SK-N-SH (cell line): ENCODE results near the gene CGB7. TPM values are rescaled to one million over a fixed set of nuclear protein-coding genes. Genes with fewer than 3 reads are reported as not detected.

Source experiments
- CTCF ChIA-PET: fragments of 300-600, 350-600 bp; formaldehyde crosslinking; extraction: SDS; loops from one replicate; lab custom pipeline; 2021; lab: Yijun Ruan, JAX
- POLR2A ChIA-PET: fragments of 350-600 bp; sonication (Branson Sonifier 250); formaldehyde crosslinking; extraction: SDS; loops from one replicate; lab custom pipeline; 2020; ENCODE audit warnings: antibody characterized with exemption, inconsistent platforms; lab: Yijun Ruan, JAX
- DNase-seq: peaks from one replicate; pipeline ENCODE4 v3.0.0; 2012
- H2AFZ ChIP-seq: fragments of 200-600 bp; sonication (generic); 2 replicates; pipeline ENCODE4 v1.8.1; 2016; ENCODE audit warnings: antibody characterized with exemption, mild to moderate bottlenecking, low read depth
- H3F3A ChIP-seq: fragments of 200-600 bp; sonication (generic); replicated peaks from 2 replicates; pipeline ENCODE3; 2016; ENCODE audit warnings: antibody characterized with exemption, mild to moderate bottlenecking; ENCODE audit not compliant: insufficient read depth
- H3K27ac ChIP-seq, 2 experiments: fragments of 200-500 bp in 1 of 2; fragments of 200-600 bp in 1 of 2; sonication (Bioruptor generic) in 1 of 2; sonication (generic), shearing (Covaris generic) in 1 of 2; 2 replicates each; pipeline versions ENCODE4 v1.5.1 to v1.6.1; 2014 to 2016; ENCODE audit warnings: low read depth in 2 of 2, inconsistent platforms in 1 of 2, low read length in 1 of 2, mild to moderate bottlenecking in 1 of 2, mixed read lengths in 1 of 2
- H3K27me3 ChIP-seq: fragments of 200-600 bp; sonication (generic), shearing (Covaris generic); 2 replicates; pipeline ENCODE4 v1.6.1; 2016; ENCODE audit warnings: mixed run types; ENCODE audit not compliant: insufficient read depth
- H3K36me3 ChIP-seq, 2 experiments: fragments of 200-500 bp in 1 of 2; fragments of 200-600 bp in 1 of 2; sonication (Bioruptor generic) in 1 of 2; sonication (generic) in 1 of 2; replicated peaks in 1 of 2; 2 replicates each; pipeline versions ENCODE3 to v1.5.1; 2014 to 2016; ENCODE audit warnings: low read length in 1 of 2, mild to moderate bottlenecking in 1 of 2; ENCODE audit not compliant: insufficient read depth in 2 of 2, control insufficient read depth in 1 of 2
- H3K4me1 ChIP-seq, 2 experiments: fragments of 200-500 bp in 1 of 2; fragments of 200-600 bp in 1 of 2; sonication (Bioruptor generic) in 1 of 2; sonication (generic), shearing (Covaris generic) in 1 of 2; 2 replicates each; pipeline versions ENCODE4 v1.5.1 to v1.6.1; 2014 to 2016; ENCODE audit warnings: low read depth in 1 of 2, low read length in 1 of 2, mixed run types in 1 of 2; ENCODE audit not compliant: insufficient read depth in 2 of 2, control insufficient read depth in 1 of 2
- H3K4me2 ChIP-seq: fragments of 200-600 bp; sonication (generic), shearing (Covaris generic); 2 replicates; pipeline ENCODE4 v1.6.1; 2017; ENCODE audit warnings: mixed run types
- H3K4me3 ChIP-seq, 2 experiments: fragments of 200-500 bp in 1 of 2; fragments of 200-600 bp in 1 of 2; sonication (Bioruptor generic) in 1 of 2; sonication (generic), shearing (Covaris generic) in 1 of 2; 2 replicates each; pipeline versions ENCODE4 v1.5.1 to v1.8.1; 2014 to 2016; ENCODE audit warnings: low read depth in 2 of 2, inconsistent platforms in 1 of 2, low read length in 1 of 2, mild to moderate bottlenecking in 1 of 2, mixed read lengths in 1 of 2, moderate library complexity in 1 of 2
- H3K79me2 ChIP-seq: fragments of 200-600 bp; sonication (generic); 2 replicates; pipeline ENCODE4 v1.8.1; 2017; ENCODE audit warnings: mild to moderate bottlenecking; ENCODE audit not compliant: insufficient read depth
- H3K9ac ChIP-seq: fragments of 200-600 bp; sonication (generic); 2 replicates; pipeline ENCODE4 v1.6.1; 2017; ENCODE audit warnings: mixed run types
- H3K9me2 ChIP-seq: fragments of 200-600 bp; sonication (generic); 2 replicates; pipeline ENCODE4 v1.6.1; 2017; ENCODE audit warnings: mixed run types
- H3K9me3 ChIP-seq: fragments of 200-600 bp; sonication (generic); 2 replicates; pipeline ENCODE4 v1.6.1; 2017; ENCODE audit warnings: mixed run types, mild to moderate bottlenecking, moderate library complexity
- H4K20me1 ChIP-seq: fragments of 200-600 bp; sonication (generic); 2 replicates; pipeline ENCODE4 v1.6.1; 2017; ENCODE audit warnings: mild to moderate bottlenecking, mixed run types; ENCODE audit not compliant: insufficient read depth
- CTCF ChIP-seq: fragments of 200-600 bp; sonication (generic); IDR thresholded peaks from 2 replicates; pipeline ENCODE4 v1.6.1; 2017; ENCODE audit warnings: antibody characterized with exemption, mild to moderate bottlenecking, moderate library complexity
- GABPA ChIP-seq: IDR thresholded peaks from 2 replicates; pipeline ENCODE4 v1.4.0; 2012; ENCODE audit warnings: low read depth, mild to moderate bottlenecking
- NRF1 ChIP-seq: IDR thresholded peaks from 2 replicates; pipeline ENCODE4 v1.6.1; 2012; ENCODE audit warnings: low read depth, mild to moderate bottlenecking, low read length
- POLR2AphosphoS5 ChIP-seq: IDR thresholded peaks from 2 replicates; pipeline ENCODE4 v1.6.1; 2012; ENCODE audit warnings: low read depth, low read length
- RAD21 ChIP-seq: IDR thresholded peaks from 2 replicates; pipeline ENCODE4 v1.6.1; 2012; ENCODE audit warnings: mild to moderate bottlenecking, low read length
- SIN3A ChIP-seq: IDR thresholded peaks from 2 replicates; pipeline ENCODE4 v1.6.1; 2012; ENCODE audit warnings: low read depth, mild to moderate bottlenecking, low read length, moderate library complexity, borderline replicate concordance
- WGBS: methylation state at CpG from one replicate; pipeline ENCODE4 v1.1.6; 2017; ENCODE audit warnings: low lambda C conversion rate; 5-methylcytosine and 5-hydroxymethylcytosine counted together
- polyA plus RNA-seq, 3 experiments: library from polyadenylated mRNA; depleted of rRNA; stranded (reverse); fragments of >200 nt; gene quantifications; 2 replicates each; pipeline ENCODE4 v1.2.3, GENCODE V29; 2012
- TF ChIP-seq, protein P1 (sequence below): fragments of 150-350 bp; IDR thresholded peaks from 2 replicates; pipeline ENCODE4 v1.6.1; 2017; ENCODE audit warnings: antibody characterized with exemption, low read length, low read depth, borderline replicate concordance

CGB7 gene
- polyA plus RNA-seq, 1 of the 3 experiments (the other 2 are of a cell fraction), result 2.0 TPM

GRCh38 chr19:49014870-49015255 lies 42.7 kb downstream of the CGB7 start:
- Histone ChIP-seq H2AFZ (no peak overlapping the region), H3K36me3 (peaks cover 0 to 41% of the 10 kb centered on the region in 2 experiments), H3K27me3 (no peaks in the 10 kb centered on the region), H3K4me3 (no peak overlapping the region), H3K9me3 (no peaks in the 10 kb centered on the region), H3K27ac (no peak overlapping the region), H3K4me1 (peaks cover 0 to 24% of the 10 kb centered on the region in 2 experiments; a peak in 1 of 4 replicates), H3K9me2 (no peaks in the 10 kb centered on the region), H3K4me2 (no peak overlapping the region), H3K79me2 (no peaks in the 10 kb centered on the region), H3K9ac (no peak overlapping the region), H3F3A (peaks cover 12% of the 10 kb centered on the region), H4K20me1 (no peaks in the 10 kb centered on the region)
- WGBS, result 95% methylated on average over 16 of the region's 18 CpGs
- ChIA-PET POLR2A (no interaction called here), CTCF (interaction anchor here (1.1 to 1.4 kb wide), 2 partner anchors 15 to 21 kb away, joined by 3 to 5 read pairs; partner anchors contain the start of gene RUVBL2)
- TF ChIP-seq, protein P1, sequence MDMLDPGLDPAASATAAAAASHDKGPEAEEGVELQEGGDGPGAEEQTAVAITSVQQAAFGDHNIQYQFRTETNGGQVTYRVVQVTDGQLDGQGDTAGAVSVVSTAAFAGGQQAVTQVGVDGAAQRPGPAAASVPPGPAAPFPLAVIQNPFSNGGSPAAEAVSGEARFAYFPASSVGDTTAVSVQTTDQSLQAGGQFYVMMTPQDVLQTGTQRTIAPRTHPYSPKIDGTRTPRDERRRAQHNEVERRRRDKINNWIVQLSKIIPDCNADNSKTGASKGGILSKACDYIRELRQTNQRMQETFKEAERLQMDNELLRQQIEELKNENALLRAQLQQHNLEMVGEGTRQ, result no peak
- TF ChIP-seq RAD21 (no peak), GABPA (no peak), CTCF (no peak), NRF1 (no peak), SIN3A (no peak)
- no peak for DNase-seq

DNA sequence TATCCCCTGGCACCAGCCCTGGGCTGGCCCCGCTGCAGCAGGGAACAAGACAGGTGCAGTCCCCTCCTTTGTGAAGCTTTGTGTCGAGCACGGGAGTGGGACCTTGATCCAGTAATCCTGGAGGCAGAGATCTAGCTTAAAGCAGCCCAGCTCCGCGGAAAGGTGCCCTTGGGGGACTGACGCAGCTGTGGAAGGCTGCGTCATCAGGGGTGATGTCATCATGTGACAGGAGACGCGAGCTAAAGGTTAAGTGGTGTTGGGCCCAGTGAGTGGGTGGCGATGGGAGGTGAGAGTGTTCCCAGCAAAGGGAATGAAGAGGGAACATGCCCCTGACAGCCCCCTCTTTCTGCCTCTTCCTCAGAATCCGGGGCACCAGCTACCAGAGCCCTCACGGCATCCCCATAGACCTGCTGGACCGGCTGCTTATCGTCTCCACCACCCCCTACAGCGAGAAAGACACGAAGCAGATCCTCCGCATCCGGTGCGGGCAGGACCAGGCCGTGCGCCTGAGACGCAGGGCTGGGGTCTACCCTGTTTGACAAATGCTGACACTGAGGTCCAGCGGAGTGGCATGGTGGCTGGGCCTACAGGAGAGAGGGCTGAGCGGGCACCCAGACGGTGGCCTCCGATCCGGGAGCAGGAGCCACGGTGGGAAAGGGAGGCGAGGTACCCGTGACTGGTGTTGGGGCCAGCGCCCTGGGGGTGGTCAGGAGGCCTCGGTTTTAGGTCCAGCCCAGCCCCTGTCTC lies 43.3 kb downstream of the CGB7 start:
- no peak overlapping the region for H2AFZ ChIP-seq
- WGBS, result 92% methylated on average over 16 of the region's 32 CpGs
- H3K36me3 ChIP-seq, result peaks cover 0 to 46% of the 10 kb centered on the region in 2 experiments
- no peak overlapping the region for H3K9ac ChIP-seq
- ChIA-PET POLR2A (no interaction called here), CTCF (interaction anchor here (1.1 to 8.6 kb wide), 2 partner anchors 15 to 21 kb away, joined by 5 to 68 read pairs; partner anchors contain the start of gene RUVBL2)
- no peaks in the 10 kb centered on the region for H3K79me2 ChIP-seq
- no peaks in the 10 kb centered on the region for H3K9me2 ChIP-seq
- H3K9me3 ChIP-seq, result no peaks in the 10 kb centered on the region
- no peak overlapping the region for H3K4me2 ChIP-seq
- peaks cover 10% of the 10 kb centered on the region for H3F3A ChIP-seq
- no peaks in the 10 kb centered on the region for H4K20me1 ChIP-seq
- H3K4me3 ChIP-seq, result no peak overlapping the region
- DNase-seq, result no peak
- no peak overlapping the region for H3K27ac ChIP-seq
- no peaks in the 10 kb centered on the region for H3K27me3 ChIP-seq
- H3K4me1 ChIP-seq, result peaks cover 0 to 22% of the 10 kb centered on the region in 2 experiments; a peak in 1 of 4 replicates
- TF ChIP-seq NRF1 (no peak), POLR2AphosphoS5 (0 out of 2 replicates have a peak, but pooled peaks have one; percentile 5)
- TF ChIP-seq, all 33 proteins: peak for 1
